SK-N-MC (cell line): Measurements from ENCODE around the gene KIAA1958.

Experiments used
- EZH2 ChIP-seq: fragments of 200-600 bp; sonication (generic); IDR thresholded peaks from one replicate; pipeline ENCODE4 v1.6.1; 2017; ENCODE audit warnings: antibody characterized with exemption
- POLR2AphosphoS5 ChIP-seq: IDR thresholded peaks from 2 replicates; pipeline ENCODE4 v1.6.1; 2012; ENCODE audit warnings: mild to moderate bottlenecking, low read depth, low read length, borderline replicate concordance

DNA sequence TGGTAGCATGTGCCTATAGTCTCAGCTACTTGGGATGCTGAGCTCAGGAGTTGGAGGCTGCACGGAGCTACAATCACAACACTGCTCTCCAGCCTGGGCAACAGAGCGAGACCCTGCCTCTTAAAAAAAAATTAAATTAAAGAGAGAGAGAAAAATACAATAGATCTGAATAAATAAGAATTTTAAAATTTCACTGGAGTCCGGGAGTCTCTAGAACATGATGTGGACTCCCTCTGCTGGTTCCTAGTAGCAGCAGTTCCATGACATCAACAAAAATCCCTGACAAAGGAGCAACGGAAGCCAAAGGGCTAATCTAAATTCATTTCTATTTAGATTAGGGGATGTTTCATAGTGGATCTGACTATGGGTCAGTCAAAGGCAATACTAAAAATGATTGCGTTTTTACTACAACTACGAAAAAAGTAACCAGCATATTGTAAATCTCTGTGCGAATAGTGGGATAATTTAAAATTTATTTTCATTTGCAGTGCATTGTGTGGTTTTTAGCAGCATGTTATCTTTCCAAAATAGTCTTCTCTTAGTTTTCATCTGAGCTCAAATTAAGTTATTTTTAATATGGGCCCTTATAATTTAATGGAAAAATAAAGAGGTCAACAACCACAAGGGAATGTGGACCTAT is 224.5 kb downstream of the KIAA1958 start:
- no peak for TF ChIP-seq EZH2
- no peak for TF ChIP-seq POLR2AphosphoS5
